Neural progenitor cell (in vitro differentiated cells): ENCODE data around the gene SYNGR2. TPM values are rescaled to one million over a fixed set of nuclear protein-coding genes. Genes with fewer than 3 reads are reported as not detected.

ENCODE experiments used
- DNase-seq: peaks from one replicate; pipeline ENCODE4 v3.0.0-alpha.2; 2016; ENCODE audit warnings: low spot score
- H2AFZ ChIP-seq: fragments of 200-600 bp; sonication (generic); replicated peaks from 2 replicates; pipeline ENCODE4 v1.6.1; 2016; ENCODE audit warnings: antibody characterized with exemption
- H3F3A ChIP-seq: fragments of 200-600 bp; sonication (generic); 2 replicates; pipeline ENCODE4 v1.6.1; 2016; ENCODE audit warnings: antibody characterized with exemption, low read depth
- H3K27ac ChIP-seq: fragments of 200-600 bp; sonication (generic); 2 replicates; pipeline ENCODE4 v1.5.1; 2016; ENCODE audit warnings: mild to moderate bottlenecking
- H3K27me3 ChIP-seq: fragments of 200-600 bp; sonication (generic); 2 replicates; pipeline ENCODE4 v1.6.1; 2016; ENCODE audit warnings: mild to moderate bottlenecking, moderate library complexity
- H3K36me3 ChIP-seq: fragments of 200-600 bp; sonication (generic); 2 replicates; pipeline ENCODE4 v1.5.1; 2016
- H3K4me1 ChIP-seq: fragments of 200-600 bp; sonication (generic); 2 replicates; pipeline ENCODE4 v1.6.1; 2016; ENCODE audit warnings: mixed run types
- H3K4me2 ChIP-seq: fragments of 200-600 bp; sonication (generic); 2 replicates; pipeline ENCODE4 v1.6.1; 2016
- H3K4me3 ChIP-seq: fragments of 200-600 bp; sonication (generic); 2 replicates; pipeline ENCODE4 v1.5.1; 2016
- H3K79me2 ChIP-seq: fragments of 200-600 bp; sonication (generic); 2 replicates; pipeline ENCODE4 v1.6.1; 2016; ENCODE audit warnings: low read depth
- H3K9ac ChIP-seq: fragments of 200-600 bp; sonication (generic); 2 replicates; pipeline ENCODE4 v1.6.1; 2016
- H3K9me3 ChIP-seq: fragments of 200-600 bp; sonication (generic); 2 replicates; pipeline ENCODE4 v1.5.1; 2016; ENCODE audit warnings: low read depth
- H4K20me1 ChIP-seq: fragments of 200-600 bp; sonication (generic); 2 replicates; pipeline ENCODE4 v1.6.1; 2016; ENCODE audit warnings: low read depth
- H3K27ac Mint-ChIP-seq: 3 replicates; pipeline ENCODE4 v1.8.0; 2021; ENCODE audit warnings: mixed read lengths
- H3K27me3 Mint-ChIP-seq: 2 replicates; pipeline ENCODE4 v1.8.0; 2022; ENCODE audit warnings: low read depth, mild to moderate bottlenecking, inconsistent platforms, moderate library complexity, mixed read lengths; ENCODE audit not compliant: insufficient read depth
- H3K36me3 Mint-ChIP-seq: 3 replicates; pipeline ENCODE4 v1.8.0; 2021; ENCODE audit warnings: mixed read lengths
- H3K4me1 Mint-ChIP-seq: 3 replicates; pipeline ENCODE4 v1.8.0; 2021; ENCODE audit warnings: mixed read lengths
- H3K4me3 Mint-ChIP-seq: 3 replicates; pipeline ENCODE4 v1.8.0; 2021; ENCODE audit warnings: mild to moderate bottlenecking, moderate library complexity, mixed read lengths
- H3K9me3 Mint-ChIP-seq: 3 replicates; pipeline ENCODE4 v1.8.0; 2020; ENCODE audit warnings: mixed read lengths
- CTCF ChIP-seq: fragments of 200-600 bp; sonication (generic); IDR thresholded peaks from 2 replicates; pipeline ENCODE4 v1.5.1; 2017; ENCODE audit warnings: antibody characterized with exemption, mild to moderate bottlenecking
- EZH2 ChIP-seq: fragments of 200-600 bp; sonication (generic); IDR thresholded peaks from 2 replicates; pipeline ENCODE4 v1.6.1; 2017; ENCODE audit warnings: antibody characterized with exemption, mild to moderate bottlenecking, moderate library complexity
- EZH2phosphoT487 ChIP-seq: fragments of 200-600 bp; sonication (generic); IDR thresholded peaks from 2 replicates; pipeline ENCODE4 v1.6.1; 2017; ENCODE audit warnings: antibody characterized with exemption
- total RNA-seq: library from RNA; depleted of rRNA; stranded (reverse); fragments of >200 nt; gene quantifications from 2 replicates; pipeline ENCODE4 v1.2.3, GENCODE V29; 2015; ENCODE audit warnings: low replicate concordance

The SYNGR2 gene
- total RNA-seq, 1 donor from 2014 or later: 6.2 TPM

- peaks cover 3% of the 10 kb centered on the region for H3K36me3 ChIP-seq
- H3K36me3 Mint-ChIP-seq: peaks cover 28% of the 10 kb centered on the region
- no peaks in the 10 kb centered on the region for H3K4me1 ChIP-seq
Observed at GRCh38 chr17:78175643-78175981, 7.2 kb downstream of the SYNGR2 start.

GRCh38 chr17:78176548-78177025 lies 8.2 kb downstream of the SYNGR2 start:
- no peaks in the 10 kb centered on the region for H3K9me3 Mint-ChIP-seq
- H3K27ac Mint-ChIP-seq: no peak overlapping the region
- H3K4me1 ChIP-seq: no peaks in the 10 kb centered on the region
- H3F3A ChIP-seq: peaks cover 47% of the 10 kb centered on the region
- peaks cover 16% of the 10 kb centered on the region for H3K4me1 Mint-ChIP-seq
- no peak overlapping the region for H3K9ac ChIP-seq
- H3K36me3 Mint-ChIP-seq: peaks cover 32% of the 10 kb centered on the region
- H3K27me3 ChIP-seq: no peaks in the 10 kb centered on the region
- no peak overlapping the region for H3K4me2 ChIP-seq
- TF ChIP-seq EZH2phosphoT487 (no peak), CTCF (peak; percentile 96), EZH2 (no peak)
- no peaks in the 10 kb centered on the region for H3K9me3 ChIP-seq
- DNase-seq: peak; percentile 79
- H3K27me3 Mint-ChIP-seq: peaks cover 10% of the 10 kb centered on the region
- H3K4me3 Mint-ChIP-seq: no peak overlapping the region
- no peak overlapping the region for H2AFZ ChIP-seq
- H3K79me2 ChIP-seq: peaks cover 7% of the 10 kb centered on the region
- peak overlapping the region; percentile 31 for H3K27ac ChIP-seq
- no peak overlapping the region for H3K4me3 ChIP-seq
- peaks cover 22% of the 10 kb centered on the region for H4K20me1 ChIP-seq
- H3K36me3 ChIP-seq: peaks cover 3% of the 10 kb centered on the region

More at GRCh38 chr17:78175643-78175981, 7.2 kb downstream of the SYNGR2 start:
- no peak overlapping the region for H3K9ac ChIP-seq
- H3K4me1 Mint-ChIP-seq: peaks cover 16% of the 10 kb centered on the region
- TF ChIP-seq EZH2phosphoT487 (no peak), EZH2 (no peak), CTCF (no peak)
- DNase-seq: no peak
- no peaks in the 10 kb centered on the region for H3K9me3 ChIP-seq
- no peak overlapping the region for H2AFZ ChIP-seq
- H3K27me3 ChIP-seq: no peaks in the 10 kb centered on the region
- no peaks in the 10 kb centered on the region for H3K79me2 ChIP-seq
- no peak overlapping the region for H3K4me2 ChIP-seq
- peaks cover 22% of the 10 kb centered on the region for H4K20me1 ChIP-seq
- no peak overlapping the region for H3K27ac Mint-ChIP-seq
- H3K4me3 Mint-ChIP-seq: no peak overlapping the region
- H3F3A ChIP-seq: peaks cover 49% of the 10 kb centered on the region
- peaks cover 10% of the 10 kb centered on the region for H3K27me3 Mint-ChIP-seq
- H3K4me3 ChIP-seq: no peak overlapping the region
- H3K9me3 Mint-ChIP-seq: no peaks in the 10 kb centered on the region
- no peak overlapping the region for H3K27ac ChIP-seq

GRCh38 chr17:78179372-78179771 lies 11.0 kb downstream of the SYNGR2 start:
- H3K4me2 ChIP-seq: no peak overlapping the region

More at GRCh38 chr17:78179372-78179771, 11.0 kb downstream of the SYNGR2 start:
- peaks cover 3% of the 10 kb centered on the region for H3K36me3 ChIP-seq
- no peaks in the 10 kb centered on the region for H3K27me3 ChIP-seq
- H4K20me1 ChIP-seq: peaks cover 31% of the 10 kb centered on the region
- H3K79me2 ChIP-seq: peaks cover 35% of the 10 kb centered on the region
- Mint-ChIP-seq H3K9me3 (no peaks in the 10 kb centered on the region), H3K4me3 (no peak overlapping the region), H3K4me1 (peaks cover 10% of the 10 kb centered on the region), H3K36me3 (peaks cover 34% of the 10 kb centered on the region), H3K27me3 (peaks cover 9% of the 10 kb centered on the region), H3K27ac (no peak overlapping the region)
- H3K4me3 ChIP-seq: no peak overlapping the region
- no peaks in the 10 kb centered on the region for H3K9me3 ChIP-seq
- H3K4me1 ChIP-seq: no peaks in the 10 kb centered on the region
- H2AFZ ChIP-seq: no peak overlapping the region
- H3K27ac ChIP-seq: no peak overlapping the region
- TF ChIP-seq CTCF (no peak), EZH2phosphoT487 (no peak), EZH2 (no peak)
- no peak for DNase-seq
- no peak overlapping the region for H3K9ac ChIP-seq
- H3F3A ChIP-seq: peaks cover 24% of the 10 kb centered on the region
